H9 (cell line): ENCODE data around the gene TENT5C. TPM values are rescaled to one million over a fixed set of nuclear protein-coding genes. Genes with fewer than 3 reads are reported as not detected.

Experiments used
- DNase-seq: peaks from one replicate; pipeline ENCODE4 v3.0.0-alpha.2; 2017
- H2AFZ ChIP-seq: one replicate; pipeline ENCODE4 v1.6.1; 2013; ENCODE audit warnings: mild to moderate bottlenecking, low read length, control low read depth, moderate library complexity
- H2AK5ac ChIP-seq: 2 replicates; pipeline ENCODE4 v1.6.1; 2013; ENCODE audit warnings: low read length, control low read depth, mixed read lengths; ENCODE audit not compliant: insufficient read length
- H2BK120ac ChIP-seq: one replicate; pipeline ENCODE4 v1.6.1; 2013; ENCODE audit warnings: low read depth, mild to moderate bottlenecking, low read length, control low read depth, inconsistent platforms; ENCODE audit not compliant: poor library complexity, severe bottlenecking
- H2BK12ac ChIP-seq: 2 replicates; pipeline ENCODE4 v1.6.1; 2013; ENCODE audit warnings: low read length, control low read depth, mixed read lengths, low read depth; ENCODE audit not compliant: insufficient read length
- H2BK15ac ChIP-seq: 2 replicates; pipeline ENCODE4 v1.6.1; 2013; ENCODE audit warnings: low read depth, low read length, control low read depth
- H2BK20ac ChIP-seq: one replicate; pipeline ENCODE4 v1.6.1; 2013; ENCODE audit warnings: low read depth, mild to moderate bottlenecking, low read length, control low read depth, inconsistent platforms; ENCODE audit not compliant: poor library complexity, severe bottlenecking
- H2BK5ac ChIP-seq: 2 replicates; pipeline ENCODE4 v1.6.1; 2013; ENCODE audit warnings: low read length, control low read depth, mixed read lengths; ENCODE audit not compliant: insufficient read length
- H3K14ac ChIP-seq: 2 replicates; pipeline ENCODE4 v1.6.1; 2013; ENCODE audit warnings: low read length, control low read depth; ENCODE audit not compliant: insufficient read depth
- H3K18ac ChIP-seq: 2 replicates; pipeline ENCODE4 v1.6.1; 2013; ENCODE audit warnings: low read depth, mild to moderate bottlenecking, mixed read lengths, low read length, control low read depth; ENCODE audit not compliant: insufficient read length
- H3K23ac ChIP-seq: 2 replicates; pipeline ENCODE4 v1.6.1; 2013; ENCODE audit warnings: low read length, control low read depth, mixed read lengths, low read depth; ENCODE audit not compliant: insufficient read length
- H3K23me2 ChIP-seq: 2 replicates; pipeline ENCODE4 v1.6.1; 2013; ENCODE audit warnings: low read depth, mild to moderate bottlenecking, mixed read lengths, low read length, control low read depth; ENCODE audit not compliant: insufficient read length, poor library complexity, severe bottlenecking
- H3K27ac ChIP-seq: 2 replicates; pipeline ENCODE4 v1.5.1; 2013; ENCODE audit warnings: low read length, control low read depth, mixed read lengths, low read depth; ENCODE audit not compliant: insufficient read length
- H3K27me3 ChIP-seq: 2 replicates; pipeline ENCODE4 v1.6.1; 2013; ENCODE audit warnings: low read length, control low read depth, inconsistent platforms; ENCODE audit not compliant: insufficient read depth
- H3K4ac ChIP-seq: 2 replicates; pipeline ENCODE4 v1.6.1; 2013; ENCODE audit warnings: low read depth, mild to moderate bottlenecking, control low read depth, inconsistent platforms, low read length, moderate library complexity
- H3K4me1 ChIP-seq: 2 replicates; pipeline ENCODE4 v1.6.1; 2013; ENCODE audit warnings: low read length, control low read depth, inconsistent platforms; ENCODE audit not compliant: insufficient read depth
- H3K4me2 ChIP-seq: 2 replicates; pipeline ENCODE4 v1.6.1; 2013; ENCODE audit warnings: low read length, control low read depth, mixed read lengths; ENCODE audit not compliant: insufficient read length, insufficient read depth
- H3K56ac ChIP-seq: 2 replicates; pipeline ENCODE4 v1.6.1; 2013; ENCODE audit warnings: low read depth, mild to moderate bottlenecking, mixed read lengths, low read length, control low read depth; ENCODE audit not compliant: insufficient read length
- H3K79me1 ChIP-seq: 2 replicates; pipeline ENCODE4 v1.6.1; 2013; ENCODE audit warnings: low read depth, mild to moderate bottlenecking, moderate library complexity, low read length, control low read depth, inconsistent platforms; ENCODE audit not compliant: insufficient read depth, poor library complexity, severe bottlenecking
- H3K79me2 ChIP-seq: 2 replicates; pipeline ENCODE4 v1.6.1; 2013; ENCODE audit warnings: low read length, control low read depth, inconsistent platforms; ENCODE audit not compliant: insufficient read depth
- H3K9ac ChIP-seq: 2 replicates; pipeline ENCODE4 v1.6.1; 2013; ENCODE audit warnings: low read length, control low read depth, mixed read lengths; ENCODE audit not compliant: insufficient read length; ENCODE audit errors: extremely low read depth
- H3K9me3 ChIP-seq: one replicate; pipeline ENCODE4 v1.6.1; 2013; ENCODE audit warnings: low read depth, low read length, inconsistent platforms; ENCODE audit not compliant: control insufficient read depth
- H3T11ph ChIP-seq: one replicate; pipeline ENCODE4 v1.6.1; 2013; ENCODE audit warnings: mild to moderate bottlenecking, low read length, control low read depth, inconsistent platforms
- H4K20me1 ChIP-seq: one replicate; pipeline ENCODE4 v1.6.1; 2013; ENCODE audit not compliant: control insufficient read depth, insufficient read length, insufficient read depth
- H4K5ac ChIP-seq: 2 replicates; pipeline ENCODE4 v1.6.1; 2013; ENCODE audit warnings: low read depth, mild to moderate bottlenecking, mixed read lengths, low read length, control low read depth; ENCODE audit not compliant: insufficient read length
- H4K8ac ChIP-seq: replicated peaks from 2 replicates; pipeline ENCODE4 v1.6.1; 2013; ENCODE audit warnings: low read length, control low read depth, mixed read lengths, low read depth; ENCODE audit not compliant: insufficient read length
- H4K91ac ChIP-seq: 2 replicates; pipeline ENCODE4 v1.6.1; 2013; ENCODE audit warnings: low read depth, mild to moderate bottlenecking, moderate library complexity, mixed read lengths, low read length, control low read depth; ENCODE audit not compliant: insufficient read length
- H3K27ac Mint-ChIP-seq, 3 experiments: 2 replicates in 2 of 3; 3 replicates in 1 of 3; pipeline ENCODE4 v1.8.0; 2020 to 2021; ENCODE audit warnings: mixed read lengths in 3 of 3, mild to moderate bottlenecking in 1 of 3, moderate library complexity in 1 of 3
- H3K27me3 Mint-ChIP-seq: 2 replicates; pipeline ENCODE4 v1.8.0; 2021; ENCODE audit warnings: low read depth, mild to moderate bottlenecking, moderate library complexity, mixed read lengths
- H3K36me3 Mint-ChIP-seq, 3 experiments: 2 replicates in 2 of 3; 3 replicates in 1 of 3; pipeline ENCODE4 v1.8.0; 2020 to 2021; ENCODE audit warnings: low read depth in 3 of 3, mixed read lengths in 3 of 3; ENCODE audit not compliant: insufficient read depth in 1 of 3
- H3K4me1 Mint-ChIP-seq, 2 experiments: 2 replicates each; pipeline ENCODE4 v1.8.0; 2020; ENCODE audit warnings: mixed read lengths in 2 of 2
- H3K4me3 Mint-ChIP-seq, 2 experiments: 2 replicates in 1 of 2; 3 replicates in 1 of 2; pipeline ENCODE4 v1.8.0; 2020 to 2021; ENCODE audit warnings: mild to moderate bottlenecking in 2 of 2, mixed read lengths in 2 of 2, moderate library complexity in 1 of 2
- H3K9me3 Mint-ChIP-seq, 2 experiments: 2 replicates in 1 of 2; 3 replicates in 1 of 2; pipeline ENCODE4 v1.8.0; 2020; ENCODE audit warnings: mild to moderate bottlenecking in 2 of 2, mixed read lengths in 2 of 2, moderate library complexity in 1 of 2
- CTCF ChIP-seq: fragments of 200-600 bp; sonication (generic); conservative IDR thresholded peaks from 3 replicates; pipeline ENCODE4 v1.8.0; 2021; ENCODE audit warnings: antibody characterized with exemption, mild to moderate bottlenecking
- WGBS: extraction: QIAGEN DNeasy Blood & Tissue Kit; methylation state at CpG from one replicate; pipeline ENCODE4 v1.1.7; 2013; ENCODE audit warnings: missing lambda C conversion rate, low lambda C conversion rate, mixed read lengths; ENCODE audit not compliant: insufficient read length; ENCODE audit errors: extremely low coverage; 5-methylcytosine and 5-hydroxymethylcytosine counted together
- total RNA-seq: library from RNA; stranded (reverse); gene quantifications from 2 replicates; pipeline ENCODE4 v1.2.1, GENCODE V29; 2021

Gene TENT5C
- total RNA-seq, 1 experiment from 2014 or later = 0.37 TPM

DNA sequence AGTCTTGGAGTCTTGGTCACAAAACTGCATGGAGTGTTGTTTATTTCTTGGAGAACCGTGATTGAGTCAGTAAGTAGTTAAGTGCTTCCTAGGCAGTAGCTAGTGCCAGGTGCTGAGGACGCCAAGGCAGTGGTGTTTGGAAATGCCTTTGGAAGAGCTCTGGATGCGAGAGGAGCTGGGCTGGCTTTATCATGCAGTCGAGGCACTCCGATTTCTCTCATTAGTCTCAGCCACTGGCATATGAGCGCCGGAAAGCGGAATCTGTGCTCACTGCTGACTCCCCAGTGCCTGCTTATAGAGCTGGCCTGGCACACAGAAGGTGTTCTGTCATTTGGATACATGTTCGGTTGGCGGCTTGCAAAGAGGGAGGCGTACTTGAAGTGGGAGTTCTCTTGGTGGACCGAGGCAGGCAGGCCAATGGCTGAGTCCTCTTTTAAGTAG, 3.6 kb downstream of the TENT5C start:
- Histone ChIP-seq H3K23ac (no peak overlapping the region), H3K9ac (no peak overlapping the region), H3T11ph (no peak overlapping the region), H2BK20ac (no peak overlapping the region), H2AK5ac (no peak overlapping the region), H2AFZ (no peak overlapping the region), H4K20me1 (no peaks in the 10 kb centered on the region), H3K23me2 (peaks cover 12% of the 10 kb centered on the region), H2BK12ac (no peak overlapping the region), H3K56ac (no peak overlapping the region), H3K4ac (no peak overlapping the region), H3K18ac (no peak overlapping the region), H3K4me2 (no peak overlapping the region), H4K8ac (no peak overlapping the region), H3K79me1 (no peaks in the 10 kb centered on the region), H3K27ac (no peak overlapping the region), H2BK5ac (no peak overlapping the region), H3K4me1 (no peaks in the 10 kb centered on the region), H3K9me3 (no peaks in the 10 kb centered on the region), H3K14ac (no peak overlapping the region), H3K27me3 (peaks cover 8% of the 10 kb centered on the region; the same call in 1 of the 2 replicates), H3K79me2 (no peaks in the 10 kb centered on the region), H2BK120ac (no peak overlapping the region), H2BK15ac (no peak overlapping the region), H4K91ac (no peak overlapping the region), H4K5ac (no peak overlapping the region)
- Mint-ChIP-seq H3K27ac (no peak overlapping the region; a peak in 1 of 7 replicates), H3K9me3 (no peaks in the 10 kb centered on the region), H3K4me3 (no peak overlapping the region), H3K27me3 (peaks cover 80% of the 10 kb centered on the region), H3K4me1 (peaks cover 20 to 25% of the 10 kb centered on the region in 2 experiments), H3K36me3 (no peaks in the 10 kb centered on the region)
- WGBS = no CpG with 5 or more reads among the region's 12 CpGs
- no peak for TF ChIP-seq CTCF
- DNase-seq = no peak
